ENCODE data around the gene RNF2. TPM values are rescaled to one million over a fixed set of nuclear protein-coding genes. Genes with fewer than 3 reads are reported as not detected.
A peak's percentile ranks its signal among the peaks of the same experiment; 100 is the strongest.

The RNF2 gene
- total RNA-seq, 2 experiments from 2014 or later = 19.7 to 20.0 TPM

GRCh38 chr1:185038813-185039376 is 6.5 kb upstream of the RNF2 start:
- CTCF ChIA-PET = interaction anchor here (1.3 kb wide), 1 partner anchor 233 kb away, joined by 4 read pairs; no protein-coding TSS in a partner anchor
- Mint-ChIP-seq H3K9me3 (no peaks in the 10 kb centered on the region), H3K27me3 (peaks cover 10% of the 10 kb centered on the region), H3K4me3 (no peak overlapping the region), H3K4me1 (no peaks in the 10 kb centered on the region), H3K36me3 (ENCODE audit: low read depth) (no peaks in the 10 kb centered on the region), H3K27ac (no peak overlapping the region)
- DNase-seq = no peak
- POLR2A ChIA-PET = no interaction called here

- Mint-ChIP-seq H3K4me3 (no peak overlapping the region), H3K27me3 (peaks cover 10% of the 10 kb centered on the region), H3K9me3 (no peaks in the 10 kb centered on the region), H3K36me3 (ENCODE audit: low read depth) (peaks cover 1% of the 10 kb centered on the region), H3K27ac (no peak overlapping the region), H3K4me1 (peaks cover 3% of the 10 kb centered on the region)
- ChIA-PET CTCF (interaction anchor here (1.3 kb wide), 1 partner anchor 234 kb away, joined by 4 read pairs; no protein-coding TSS in a partner anchor), POLR2A (no interaction called here)
- DNase-seq = no peak
Observed at GRCh38 chr1:185039726-185040407, 5.5 kb upstream of the RNF2 start.

GRCh38 chr1:185040408-185040735 is 5.0 kb upstream of the RNF2 start:
- Mint-ChIP-seq H3K36me3 (ENCODE audit: low read depth) (peaks cover 3% of the 10 kb centered on the region), H3K9me3 (no peaks in the 10 kb centered on the region), H3K27ac (no peak overlapping the region), H3K4me3 (no peak overlapping the region), H3K27me3 (peaks cover 10% of the 10 kb centered on the region), H3K4me1 (peaks cover 4% of the 10 kb centered on the region)
- POLR2A ChIA-PET = no interaction called here
- CTCF ChIA-PET = no interaction called here
- no peak for DNase-seq

GRCh38 chr1:185041742-185042141 is 3.6 kb upstream of the RNF2 start:
- POLR2A ChIA-PET = no interaction called here
- Mint-ChIP-seq H3K9me3 (no peaks in the 10 kb centered on the region), H3K36me3 (ENCODE audit: low read depth) (peaks cover 3% of the 10 kb centered on the region), H3K27ac (no peak overlapping the region), H3K4me3 (no peak overlapping the region), H3K27me3 (no peaks in the 10 kb centered on the region), H3K4me1 (peaks cover 11% of the 10 kb centered on the region)
- CTCF ChIA-PET = no interaction called here
- DNase-seq = no peak

GRCh38 chr1:185042737-185043136 is 2.6 kb upstream of the RNF2 start:
- ChIA-PET CTCF (no interaction called here), POLR2A (no interaction called here)
- Mint-ChIP-seq H3K4me3 (no peak overlapping the region), H3K9me3 (no peaks in the 10 kb centered on the region), H3K27me3 (no peaks in the 10 kb centered on the region), H3K4me1 (peaks cover 18% of the 10 kb centered on the region), H3K27ac (no peak overlapping the region), H3K36me3 (ENCODE audit: low read depth) (peaks cover 3% of the 10 kb centered on the region)
- DNase-seq = no peak

GRCh38 chr1:185044387-185044786 is 971 bp upstream of the RNF2 start:
- ChIA-PET POLR2A (interaction anchor here (1.1 to 1.9 kb wide), 4 partner anchors 47 to 291 kb away, joined by 3 to 9 read pairs (median 4); partner anchors contain the start of genes SWT1 and TRMT1L), CTCF (interaction anchor here (0.8 to 2.5 kb wide), 3 partner anchors 114 to 515 kb away, joined by 4 to 8 read pairs (median 7); no protein-coding TSS in a partner anchor)
- peak overlapping the region; percentile 84 for H3K4me3 Mint-ChIP-seq
- no peaks in the 10 kb centered on the region for H3K27me3 Mint-ChIP-seq
- peaks cover 3% of the 10 kb centered on the region for H3K36me3 Mint-ChIP-seq (ENCODE audit: low read depth)
- no peaks in the 10 kb centered on the region for H3K9me3 Mint-ChIP-seq
- no peak for DNase-seq
- H3K4me1 Mint-ChIP-seq = peaks cover 23% of the 10 kb centered on the region
- no peak overlapping the region for H3K27ac Mint-ChIP-seq

GRCh38 chr1:185045814-185046492 is 595 bp downstream of the RNF2 start:
- Mint-ChIP-seq H3K36me3 (ENCODE audit: low read depth) (peaks cover 3% of the 10 kb centered on the region), H3K27me3 (no peaks in the 10 kb centered on the region), H3K27ac (peak overlapping the region; percentile 50), H3K4me1 (peaks cover 23% of the 10 kb centered on the region), H3K4me3 (peak overlapping the region; percentile 84), H3K9me3 (no peaks in the 10 kb centered on the region)
- POLR2A ChIA-PET = interaction anchor here (0.8 to 1.9 kb wide), 10 partner anchors 11 to 635 kb away, joined by 3 to 9 read pairs (median 4); partner anchors contain the start of gene NIBAN1
- CTCF ChIA-PET = interaction anchor here (0.6 to 2.5 kb wide), 7 partner anchors 12 to 1075 kb away, joined by 3 to 8 read pairs (median 4); no protein-coding TSS in a partner anchor
- DNase-seq = peak; percentile 33

GRCh38 chr1:185046668-185047067 is 1.3 kb downstream of the RNF2 start:
- ChIA-PET POLR2A (interaction anchor here (1.0 to 1.6 kb wide), 6 partner anchors 10 to 514 kb away, joined by 4 to 6 read pairs (median 4); partner anchors contain the start of gene NIBAN1), CTCF (interaction anchor here (1.5 to 2.5 kb wide), 5 partner anchors 12 to 647 kb away, joined by 3 to 8 read pairs (median 4); no protein-coding TSS in a partner anchor)
- H3K4me3 Mint-ChIP-seq = peak overlapping the region; percentile 84

GRCh38 chr1:185049670-185050069 is 4.3 kb downstream of the RNF2 start:
- Mint-ChIP-seq H3K27ac (no peak overlapping the region), H3K27me3 (no peaks in the 10 kb centered on the region), H3K4me3 (no peak overlapping the region), H3K9me3 (peaks cover 4% of the 10 kb centered on the region), H3K4me1 (peaks cover 22% of the 10 kb centered on the region), H3K36me3 (ENCODE audit: low read depth) (peaks cover 8% of the 10 kb centered on the region)
- CTCF ChIA-PET = no interaction called here
- DNase-seq = no peak
- POLR2A ChIA-PET = no interaction called here

More at GRCh38 chr1:185046668-185047067, 1.3 kb downstream of the RNF2 start:
- Mint-ChIP-seq H3K36me3 (ENCODE audit: low read depth) (peaks cover 3% of the 10 kb centered on the region), H3K27ac (peak overlapping the region; percentile 50), H3K27me3 (no peaks in the 10 kb centered on the region), H3K9me3 (no peaks in the 10 kb centered on the region), H3K4me1 (peaks cover 23% of the 10 kb centered on the region)
- no peak for DNase-seq

GRCh38 chr1:185050823-185051451 is 5.6 kb downstream of the RNF2 start:
- Mint-ChIP-seq H3K9me3 (peaks cover 4% of the 10 kb centered on the region), H3K27ac (no peak overlapping the region), H3K36me3 (ENCODE audit: low read depth) (peaks cover 7% of the 10 kb centered on the region), H3K4me3 (no peak overlapping the region), H3K27me3 (no peaks in the 10 kb centered on the region), H3K4me1 (peaks cover 18% of the 10 kb centered on the region)
- DNase-seq = no peak
- CTCF ChIA-PET = no interaction called here
- POLR2A ChIA-PET = no interaction called here

GRCh38 chr1:185053204-185053603 is 7.8 kb downstream of the RNF2 start:
- peaks cover 4% of the 10 kb centered on the region for H3K9me3 Mint-ChIP-seq
- H3K27ac Mint-ChIP-seq = no peak overlapping the region
- H3K27me3 Mint-ChIP-seq = no peaks in the 10 kb centered on the region
- H3K36me3 Mint-ChIP-seq (ENCODE audit: low read depth) = peaks cover 7% of the 10 kb centered on the region
- no peak overlapping the region for H3K4me3 Mint-ChIP-seq
- CTCF ChIA-PET = no interaction called here
- H3K4me1 Mint-ChIP-seq = no peaks in the 10 kb centered on the region
- DNase-seq = no peak
- POLR2A ChIA-PET = no interaction called here

GRCh38 chr1:185054365-185055060 is 9.2 kb downstream of the RNF2 start:
- CTCF ChIA-PET = no interaction called here
- POLR2A ChIA-PET = interaction anchor here (0.6 kb wide), 1 partner anchor 99 kb away, joined by 3 read pairs; no protein-coding TSS in a partner anchor
- DNase-seq = no peak
- Mint-ChIP-seq H3K36me3 (ENCODE audit: low read depth) (peaks cover 7% of the 10 kb centered on the region), H3K9me3 (peaks cover 4% of the 10 kb centered on the region), H3K4me3 (no peak overlapping the region), H3K27ac (no peak overlapping the region), H3K4me1 (no peaks in the 10 kb centered on the region), H3K27me3 (no peaks in the 10 kb centered on the region)
